NCI-H2107 (cell line): ENCODE measurements around the gene WAS.
"Not testable (repeated sequence)": the region's sequence is repeated elsewhere in the genome, so short reads cannot be mapped to it uniquely, and the experiment has no call there.

Experiments used
- DNase-seq: peaks from one replicate; lab custom pipeline; 2025; lab: John Stamatoyannopoulos, UW

Gene WAS

DNA sequence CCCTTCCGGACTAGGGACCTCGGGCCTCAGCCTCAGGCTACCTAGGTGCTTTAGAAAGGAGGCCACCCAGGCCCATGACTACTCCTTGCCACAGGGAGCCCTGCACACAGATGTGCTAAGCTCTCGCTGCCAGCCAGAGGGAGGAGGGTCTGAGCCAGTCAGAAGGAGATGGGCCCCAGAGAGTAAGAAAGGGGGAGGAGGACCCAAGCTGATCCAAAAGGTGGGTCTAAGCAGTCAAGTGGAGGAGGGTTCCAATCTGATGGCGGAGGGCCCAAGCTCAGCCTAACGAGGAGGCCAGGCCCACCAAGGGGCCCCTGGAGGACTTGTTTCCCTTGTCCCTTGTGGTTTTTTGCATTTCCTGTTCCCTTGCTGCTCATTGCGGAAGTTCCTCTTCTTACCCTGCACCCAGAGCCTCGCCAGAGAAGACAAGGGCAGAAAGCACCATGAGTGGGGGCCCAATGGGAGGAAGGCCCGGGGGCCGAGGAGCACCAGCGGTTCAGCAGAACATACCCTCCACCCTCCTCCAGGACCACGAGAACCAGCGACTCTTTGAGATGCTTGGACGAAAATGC lies at the start of gene WAS:
WAS (plus strand) TSS at position 389 of the 572 bp plus-strand sequence; CDS start at position 444, 55 bp downstream.
- DNase-seq, result no peak

DNA sequence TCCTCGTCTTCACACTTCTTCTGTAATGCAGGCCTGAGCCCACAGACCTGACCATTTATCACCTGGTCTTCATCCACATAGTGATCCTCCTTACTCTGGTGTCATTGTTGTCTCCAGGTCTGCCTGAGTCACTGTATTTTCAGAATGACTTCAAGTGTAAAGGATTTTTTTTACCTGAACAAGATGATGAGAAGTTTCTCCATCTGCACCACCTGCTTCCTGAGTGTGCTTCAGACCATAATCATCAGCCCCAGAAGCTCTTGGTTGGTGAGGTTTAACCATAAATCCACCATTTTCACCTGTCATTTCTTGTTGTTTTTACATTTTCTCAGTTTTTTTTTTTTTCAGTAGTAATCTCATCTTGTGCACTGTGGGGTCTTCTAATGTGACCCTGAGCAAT lies 47.3 kb upstream of the WAS start:
- no peak for DNase-seq

DNA sequence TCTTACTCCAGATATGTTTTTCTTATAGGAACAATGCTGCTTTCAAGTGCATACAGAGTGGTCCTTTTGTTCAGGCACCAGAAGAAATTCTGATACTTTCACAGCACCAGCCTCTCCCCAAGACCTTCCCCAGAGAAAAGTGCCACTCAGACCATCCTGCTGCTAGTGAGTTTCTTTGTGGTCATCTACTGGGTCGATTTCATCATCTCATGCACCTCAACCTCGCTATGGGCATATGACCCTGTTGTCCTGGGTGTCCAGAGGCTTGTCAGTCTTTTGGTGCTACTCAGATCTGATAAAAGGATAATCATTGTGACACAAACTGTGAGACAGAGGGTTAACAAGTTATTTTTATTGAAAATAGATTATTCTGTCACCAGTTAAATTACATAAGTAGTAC lies 46.8 kb upstream of the WAS start:
- no peak for DNase-seq

DNA sequence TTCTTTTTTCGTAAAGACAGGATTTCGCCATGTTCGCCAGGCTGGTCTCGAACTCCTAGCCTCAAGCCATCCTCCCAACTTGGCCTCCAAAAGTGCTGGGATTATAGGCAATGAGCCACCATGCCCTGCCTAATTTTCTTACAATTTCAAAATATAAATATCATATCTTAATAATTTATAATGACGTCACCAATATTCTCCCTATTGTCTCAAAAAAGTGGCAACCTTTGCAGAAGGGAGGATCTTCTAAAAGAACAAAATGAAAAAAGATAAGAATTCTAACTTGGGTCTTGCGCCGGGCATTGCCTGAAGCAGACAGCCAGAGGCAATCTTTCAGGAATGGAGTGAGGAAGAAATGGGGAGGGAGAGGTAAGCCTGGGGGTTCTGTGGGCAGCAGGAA lies 37.9 kb upstream of the WAS start:
- no peak for DNase-seq

DNA sequence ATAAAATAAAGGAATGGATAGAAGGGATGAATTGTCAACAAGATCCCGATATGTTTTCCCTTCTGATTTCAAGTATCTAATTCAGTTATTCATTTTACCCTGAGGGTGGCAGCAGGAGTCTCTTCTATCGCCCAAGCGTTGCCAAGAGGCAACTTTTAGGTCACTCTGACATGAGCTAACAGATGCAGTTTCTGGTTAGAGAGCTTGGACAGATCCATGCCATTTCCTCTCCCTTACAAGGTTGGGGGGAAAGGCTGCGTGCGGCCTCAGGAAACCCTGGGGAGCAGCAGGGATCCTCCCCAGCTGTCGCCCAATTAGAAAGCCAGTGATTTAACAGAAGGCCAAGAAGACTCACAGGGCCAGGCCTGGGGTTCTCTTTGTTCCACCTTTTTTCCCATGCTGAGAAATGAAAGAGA lies 35.3 kb upstream of the WAS start:
- DNase-seq, result no peak

DNA sequence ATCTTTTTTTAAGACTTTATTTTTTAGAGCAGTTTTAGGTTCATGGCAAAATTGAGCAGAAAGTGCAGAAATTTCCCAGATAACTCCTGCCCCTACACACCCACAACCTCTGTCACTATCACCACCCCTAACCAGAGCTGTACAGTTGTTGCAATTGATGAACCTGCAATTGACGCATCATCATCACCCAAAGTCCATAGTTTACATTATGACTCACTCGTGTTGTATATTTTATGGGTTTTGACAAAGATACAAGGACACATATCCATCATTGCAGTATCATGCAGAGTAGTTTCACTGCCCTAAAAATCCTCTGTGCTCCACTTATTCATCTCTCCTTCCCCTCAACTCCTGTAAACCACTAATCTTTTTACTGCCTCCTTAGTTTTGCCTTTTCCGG lies 34.5 kb upstream of the WAS start:
- no peak for DNase-seq

DNA sequence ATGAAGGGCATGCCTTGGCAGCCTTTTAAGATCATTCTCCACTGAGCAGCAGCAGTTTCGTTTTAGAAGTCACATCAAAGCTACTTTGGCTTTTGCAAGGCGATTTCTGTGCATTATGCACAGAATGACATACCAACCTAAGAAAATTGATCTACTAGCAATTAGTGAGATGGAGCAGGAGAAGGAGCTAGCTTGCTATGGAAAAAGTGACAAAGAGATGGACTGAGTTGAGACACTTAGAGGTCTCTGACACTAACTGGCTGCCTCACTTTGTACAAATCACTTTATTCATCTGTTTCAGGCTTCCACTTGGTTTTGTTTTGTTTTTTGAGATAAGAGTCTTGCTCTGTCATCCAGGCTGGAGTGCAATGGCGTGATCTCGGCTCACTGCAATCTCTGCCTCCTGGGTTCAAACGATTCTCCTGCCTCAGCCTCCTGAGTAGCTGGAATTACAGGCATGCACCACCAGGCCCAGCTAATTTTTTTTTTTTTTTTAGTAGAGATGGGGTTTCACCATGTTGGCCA lies 31.5 kb upstream of the WAS start:
- DNase-seq, result not testable (repeated sequence)

DNA sequence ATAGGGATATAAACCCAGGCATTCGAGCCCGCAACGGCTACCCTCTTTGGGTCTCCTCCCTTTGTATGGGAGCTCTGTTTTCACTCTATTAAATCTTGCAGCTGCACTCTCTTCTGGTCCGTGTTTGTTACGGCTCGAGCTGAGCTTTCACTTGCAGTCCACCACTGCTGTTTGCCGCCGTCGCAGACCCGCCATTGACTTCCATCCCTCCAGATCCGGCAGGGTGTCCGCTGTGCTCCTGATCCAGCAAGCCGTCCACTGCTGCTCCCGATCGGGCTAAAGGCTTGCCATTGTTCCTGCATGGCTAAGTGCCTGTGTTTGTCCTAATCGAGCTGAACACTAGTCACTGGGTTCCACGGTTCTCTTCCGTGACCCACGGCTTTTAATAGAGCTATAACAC lies 28.9 kb upstream of the WAS start:
- not testable (repeated sequence) for DNase-seq

DNA sequence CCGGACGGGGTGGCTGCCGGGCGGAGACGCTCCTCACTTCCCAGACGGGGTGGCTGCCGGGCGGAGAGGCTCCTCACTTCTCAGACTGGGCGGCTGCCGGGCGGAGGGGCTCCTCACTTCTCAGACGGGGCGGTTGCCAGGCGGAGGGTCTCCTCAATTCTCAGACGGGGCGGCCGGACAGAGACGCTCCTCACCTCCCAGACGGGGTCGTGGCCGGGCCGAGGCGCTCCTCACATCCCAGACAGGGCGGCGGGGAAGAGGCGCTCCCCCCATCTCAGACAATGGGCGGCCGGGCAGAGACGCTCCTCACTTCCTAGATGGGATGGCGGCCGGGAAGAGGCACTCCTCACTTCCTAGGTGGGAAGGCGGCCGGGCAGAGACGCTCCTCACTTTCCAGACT lies 23.9 kb upstream of the WAS start:
- not testable (repeated sequence) for DNase-seq

DNA sequence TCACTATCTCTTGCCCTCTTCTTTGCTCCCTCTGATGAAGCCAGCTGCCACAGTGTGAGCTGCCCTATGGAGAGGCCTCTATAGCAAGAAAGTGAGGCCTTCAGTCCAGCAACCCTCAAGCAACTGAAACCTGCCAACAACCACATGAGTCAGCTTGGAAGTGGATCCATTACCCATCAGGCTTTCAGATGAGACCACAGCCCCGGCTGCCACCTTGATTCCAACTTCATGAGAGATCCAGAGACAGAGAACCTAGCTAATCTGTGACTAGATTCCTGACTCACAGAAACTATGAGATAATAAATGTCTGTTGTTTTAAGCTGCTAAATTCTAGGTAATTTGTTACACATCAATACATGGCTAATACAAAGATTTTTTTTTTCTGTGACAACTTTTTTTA lies 20.4 kb upstream of the WAS start:
- no peak for DNase-seq

DNA sequence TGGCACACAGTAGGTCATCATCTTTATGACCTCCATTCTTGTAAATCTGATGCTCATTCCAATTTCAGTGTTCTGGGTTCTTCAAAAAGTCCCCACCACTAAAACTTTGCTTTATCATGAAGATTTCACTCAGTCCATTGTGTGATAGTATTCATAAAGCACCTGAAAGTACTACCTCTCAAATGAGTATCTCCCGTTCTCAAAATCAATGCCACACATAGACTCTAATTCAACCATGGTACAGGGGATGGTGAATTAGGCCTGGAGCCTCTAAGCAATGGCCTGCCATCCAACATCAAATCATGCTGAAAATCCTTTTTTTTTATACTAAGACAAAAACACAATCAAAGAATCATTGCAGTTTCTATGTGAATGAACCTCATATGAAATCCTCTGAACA lies 19.4 kb upstream of the WAS start:
- no peak for DNase-seq

DNA sequence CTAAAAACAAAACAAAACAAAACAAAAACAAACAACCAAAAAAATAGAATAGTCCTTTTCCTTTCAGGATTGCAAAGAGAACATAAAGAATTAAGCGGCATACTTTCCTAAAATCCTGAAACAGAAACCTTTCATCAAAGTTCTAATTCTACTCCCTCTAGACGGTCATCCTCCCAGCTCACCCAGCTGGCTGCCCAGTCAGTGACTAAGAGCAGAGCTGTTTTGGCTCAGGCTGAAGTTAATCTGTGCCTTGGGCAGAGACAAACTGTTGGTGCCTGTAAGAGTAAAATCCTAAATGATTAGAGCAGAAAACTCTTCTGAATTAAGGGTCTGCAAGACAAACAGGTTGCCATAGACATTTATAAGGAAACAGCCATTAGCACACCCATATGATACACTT lies 17.6 kb upstream of the WAS start:
- no peak for DNase-seq

DNA sequence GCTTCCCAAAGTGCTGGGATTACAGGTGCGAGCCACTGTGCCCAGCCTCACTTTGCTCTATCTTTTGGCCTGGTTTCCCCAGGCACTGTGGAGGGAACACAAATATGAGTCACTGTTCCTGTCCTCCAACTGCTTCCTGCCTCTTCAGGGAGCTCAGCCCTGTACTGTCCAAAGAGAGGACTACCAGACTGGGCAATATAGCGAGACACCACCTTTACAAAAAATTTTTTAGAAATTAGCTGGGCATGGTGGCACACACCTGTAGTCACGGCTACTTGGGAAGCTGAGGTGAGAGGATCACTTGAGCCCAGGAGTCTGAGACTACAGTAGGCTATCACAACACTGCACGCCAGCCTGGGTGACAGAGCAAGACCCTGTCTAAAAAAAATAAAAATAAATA lies 16.9 kb upstream of the WAS start:
- DNase-seq, result no peak

DNA sequence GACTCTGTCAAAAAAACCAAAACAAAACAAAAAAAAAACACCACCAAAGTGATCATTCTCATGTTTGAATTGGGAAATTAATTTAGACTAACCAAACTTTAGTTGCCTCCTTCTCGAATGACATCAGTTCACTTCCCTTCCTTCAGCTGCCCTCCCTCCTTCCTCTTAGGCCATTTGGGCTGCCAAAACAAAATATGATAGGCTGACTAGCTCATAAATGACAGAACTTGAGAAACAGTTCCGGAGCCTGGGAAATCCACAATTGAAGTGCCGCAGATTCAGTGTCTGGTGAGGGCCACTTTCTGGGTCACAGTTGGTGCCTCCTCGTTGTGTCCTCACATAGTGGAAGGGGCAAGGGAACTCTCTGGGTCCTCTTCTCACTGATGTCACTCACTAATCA lies 16.1 kb upstream of the WAS start:
- DNase-seq, result no peak

DNA sequence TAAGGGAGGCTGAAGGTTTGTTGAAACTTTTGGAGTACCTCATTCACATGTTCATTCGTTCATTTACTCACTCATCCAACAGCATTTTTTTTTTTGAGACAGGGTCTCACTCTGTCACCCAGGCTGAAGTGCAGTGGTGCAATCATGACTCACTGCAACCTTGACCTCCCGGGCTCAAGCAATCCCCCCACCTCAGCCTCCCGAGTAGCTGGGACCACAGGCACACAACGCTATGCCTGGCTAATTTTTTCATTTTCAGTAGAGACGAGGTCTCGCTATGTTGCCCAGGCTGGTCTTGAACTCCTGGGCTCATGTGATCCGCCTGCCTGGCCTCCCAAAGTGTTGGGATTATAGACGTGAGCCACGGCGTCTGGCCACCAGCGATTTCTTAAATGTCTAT lies 15.4 kb upstream of the WAS start:
- DNase-seq, result not testable (repeated sequence)

DNA sequence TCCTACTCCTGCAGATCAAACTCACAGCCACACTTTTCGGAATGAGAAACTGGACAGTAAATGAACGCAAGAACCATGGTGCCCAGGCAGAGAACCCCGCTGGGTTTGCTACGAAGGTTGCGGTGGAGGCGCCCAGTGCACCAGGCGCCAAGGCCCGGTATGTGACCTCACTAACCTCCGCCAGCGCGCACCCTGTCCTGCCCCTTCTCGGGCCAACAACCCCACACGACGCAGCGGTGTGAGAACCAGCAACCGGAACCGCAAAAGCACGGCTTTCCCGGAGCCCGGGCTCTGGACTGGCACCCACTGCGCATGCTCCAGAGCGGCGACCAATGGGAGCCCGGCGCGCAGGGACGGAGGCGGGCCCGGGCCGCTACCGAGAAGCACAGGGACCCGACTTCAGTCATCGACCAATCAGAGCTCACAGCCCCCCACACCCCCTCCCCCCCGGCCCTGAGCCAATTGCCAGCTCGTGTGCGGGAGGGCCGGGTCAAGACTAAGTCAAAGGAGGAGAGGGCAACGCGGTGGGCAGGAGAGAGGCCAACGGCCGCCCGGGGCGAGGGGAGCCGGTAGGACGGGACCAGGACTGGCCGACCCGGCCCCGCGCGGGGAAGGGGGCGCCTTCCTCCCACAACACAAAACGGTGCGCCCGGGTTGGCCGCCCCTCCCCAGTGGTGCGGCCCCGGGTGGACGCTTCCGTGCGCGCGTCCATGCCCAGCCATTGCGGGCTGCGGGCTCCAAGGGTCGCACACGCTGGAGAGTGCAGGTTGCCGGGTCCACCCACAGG lies 7.3 kb upstream of the WAS start:
- DNase-seq, result peak; percentile 69

DNA sequence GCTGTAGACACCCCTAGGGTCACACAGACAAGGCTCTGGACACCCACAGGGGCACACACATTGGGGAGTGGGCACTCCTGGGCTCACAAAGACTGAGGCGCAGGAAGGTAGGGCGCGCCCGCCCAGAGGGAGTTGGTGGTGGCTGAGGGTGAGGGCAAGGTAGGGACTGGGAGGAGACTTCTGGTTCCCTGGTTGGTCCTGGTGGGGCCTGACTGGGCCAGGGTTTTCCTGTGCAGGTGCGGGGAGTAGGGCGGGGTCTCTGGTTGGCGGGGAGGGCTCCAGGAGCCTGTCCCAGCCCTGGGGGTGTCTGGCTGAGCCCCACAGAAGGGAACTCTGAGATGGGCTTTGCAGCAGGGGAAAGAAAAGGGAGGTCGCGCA lies 6.7 kb upstream of the WAS start:
- no peak for DNase-seq

DNA sequence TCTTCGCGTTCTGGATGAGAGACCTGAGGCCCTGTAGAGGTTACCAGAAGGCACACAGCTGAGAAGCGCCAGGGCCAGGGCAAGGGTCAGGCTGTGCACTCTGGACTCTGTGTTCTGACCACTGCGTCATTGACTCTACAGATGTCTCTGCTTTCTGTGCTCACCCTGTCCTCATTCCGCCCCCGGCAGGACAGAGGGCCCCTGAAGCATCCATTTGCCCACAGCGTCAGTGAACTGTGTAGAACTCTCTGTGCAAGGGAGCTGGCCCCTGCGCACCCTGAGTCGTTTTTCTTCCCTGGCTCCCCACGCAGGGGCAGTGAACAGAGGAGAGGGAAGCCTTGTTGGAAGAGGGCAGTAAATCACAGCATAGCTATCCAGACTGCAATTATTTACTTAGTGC lies 6.1 kb upstream of the WAS start:
- DNase-seq, result no peak

DNA sequence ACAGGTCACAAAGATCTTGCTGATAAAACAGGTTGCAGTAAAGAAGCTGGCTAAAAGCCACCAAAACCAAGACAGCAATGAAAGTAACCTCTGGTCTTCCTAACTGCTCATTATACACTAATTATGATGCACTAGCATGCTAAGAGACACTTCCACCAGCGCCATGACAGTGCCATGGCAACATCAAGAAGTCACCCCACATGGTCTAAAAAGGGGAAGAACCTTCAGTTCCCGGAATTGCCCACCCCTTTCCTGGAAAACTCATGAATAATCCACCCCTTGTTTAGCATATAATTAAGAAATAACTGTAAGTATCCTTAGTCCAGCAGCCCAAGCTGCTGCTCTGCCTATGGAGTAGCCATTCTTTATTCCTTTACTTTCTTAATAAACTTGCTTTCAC lies 3.1 kb upstream of the WAS start:
- not testable (repeated sequence) for DNase-seq

DNA sequence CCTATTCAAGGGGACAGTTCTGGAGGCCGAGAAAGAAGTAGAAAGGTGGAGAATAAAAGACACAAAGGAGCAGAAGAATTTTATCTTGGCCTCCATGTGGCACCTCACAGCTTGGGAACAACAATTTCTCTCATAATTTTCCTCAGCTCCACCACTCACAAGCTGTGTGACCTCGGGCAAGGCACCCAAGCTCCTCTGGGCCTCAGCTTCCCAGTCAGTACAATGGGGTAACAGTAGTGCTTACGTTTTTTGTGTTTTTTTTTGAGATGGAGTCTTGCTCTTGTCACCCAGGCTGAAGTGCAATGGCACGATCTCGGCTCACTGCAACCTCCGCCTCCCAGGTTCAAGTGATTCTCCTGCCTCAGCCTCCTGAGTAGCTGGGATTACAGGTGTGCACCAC lies 2.7 kb upstream of the WAS start:
- not testable (repeated sequence) for DNase-seq

DNA sequence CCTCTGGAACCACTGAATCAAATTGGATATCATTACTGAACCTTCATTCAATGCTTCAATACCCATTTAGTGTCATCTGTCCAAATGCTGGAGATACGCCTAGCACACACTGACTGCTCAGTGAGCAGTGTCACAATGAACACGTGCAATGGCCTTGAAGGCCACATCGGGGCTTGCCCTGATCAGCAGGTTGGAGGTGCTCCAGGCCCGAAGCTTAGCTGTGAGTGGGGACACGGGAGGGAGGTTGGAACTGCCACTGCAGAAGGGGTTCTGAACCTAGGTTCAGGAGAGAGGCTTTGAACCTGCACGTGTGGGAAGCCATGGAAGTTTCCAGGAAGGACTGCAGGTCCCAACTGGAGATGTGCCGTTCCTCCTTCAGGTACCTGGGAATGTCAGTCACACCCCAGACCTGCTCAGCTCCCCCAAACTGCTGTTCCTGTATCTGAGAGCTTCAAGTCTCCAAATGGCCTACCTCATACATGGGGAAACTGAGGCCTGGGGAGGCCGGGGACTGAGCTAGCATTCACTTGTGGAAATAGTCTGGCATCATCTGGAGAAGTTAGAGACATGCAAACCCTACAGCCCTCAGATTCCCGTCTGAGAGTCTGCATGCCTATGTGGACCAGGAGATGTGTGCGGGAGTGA lies 1.9 kb upstream of the WAS start:
- no peak for DNase-seq

DNA sequence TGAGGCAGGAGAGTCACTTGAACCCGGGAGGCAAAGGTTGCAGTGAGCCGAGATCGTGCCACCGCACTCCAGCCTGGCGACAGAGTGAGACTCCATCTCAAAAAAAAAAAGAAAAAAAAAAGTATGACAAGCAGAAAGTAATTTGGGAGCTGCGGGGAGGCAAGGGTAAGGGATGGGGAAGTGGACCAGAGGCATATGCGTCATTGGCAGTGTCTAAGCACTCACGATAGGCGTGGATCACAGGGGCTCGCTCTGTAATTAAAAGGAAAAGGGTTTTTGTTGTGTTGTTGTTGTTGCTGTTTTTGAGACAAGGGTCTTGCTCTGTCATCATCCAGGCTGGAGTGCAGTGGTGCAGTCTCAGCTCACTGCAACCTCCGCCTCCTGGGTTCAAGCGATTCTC lies 804 bp upstream of the WAS start:
- DNase-seq, result not testable (repeated sequence)

DNA sequence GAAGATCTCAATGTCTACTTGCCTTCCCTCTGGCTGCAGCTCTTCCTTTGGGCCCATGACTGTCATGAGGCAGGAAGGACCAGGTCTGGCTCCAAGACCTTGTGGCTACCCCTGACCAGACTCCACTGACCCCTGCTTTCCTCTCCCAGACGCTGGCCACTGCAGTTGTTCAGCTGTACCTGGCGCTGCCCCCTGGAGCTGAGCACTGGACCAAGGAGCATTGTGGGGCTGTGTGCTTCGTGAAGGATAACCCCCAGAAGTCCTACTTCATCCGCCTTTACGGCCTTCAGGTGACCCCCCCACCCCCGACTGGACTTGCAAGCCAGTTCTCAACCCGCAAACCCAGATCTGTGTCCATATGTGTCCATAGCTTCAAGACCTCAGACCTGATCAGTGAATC lies 535 bp downstream of the WAS start:
- DNase-seq, result no peak
